ENCODE data around the gene NPTXR.
"Not testable (repeated sequence)": the region's sequence is repeated elsewhere in the genome, so short reads cannot be mapped to it uniquely, and the experiment has no call there.

The NPTXR gene

DNA sequence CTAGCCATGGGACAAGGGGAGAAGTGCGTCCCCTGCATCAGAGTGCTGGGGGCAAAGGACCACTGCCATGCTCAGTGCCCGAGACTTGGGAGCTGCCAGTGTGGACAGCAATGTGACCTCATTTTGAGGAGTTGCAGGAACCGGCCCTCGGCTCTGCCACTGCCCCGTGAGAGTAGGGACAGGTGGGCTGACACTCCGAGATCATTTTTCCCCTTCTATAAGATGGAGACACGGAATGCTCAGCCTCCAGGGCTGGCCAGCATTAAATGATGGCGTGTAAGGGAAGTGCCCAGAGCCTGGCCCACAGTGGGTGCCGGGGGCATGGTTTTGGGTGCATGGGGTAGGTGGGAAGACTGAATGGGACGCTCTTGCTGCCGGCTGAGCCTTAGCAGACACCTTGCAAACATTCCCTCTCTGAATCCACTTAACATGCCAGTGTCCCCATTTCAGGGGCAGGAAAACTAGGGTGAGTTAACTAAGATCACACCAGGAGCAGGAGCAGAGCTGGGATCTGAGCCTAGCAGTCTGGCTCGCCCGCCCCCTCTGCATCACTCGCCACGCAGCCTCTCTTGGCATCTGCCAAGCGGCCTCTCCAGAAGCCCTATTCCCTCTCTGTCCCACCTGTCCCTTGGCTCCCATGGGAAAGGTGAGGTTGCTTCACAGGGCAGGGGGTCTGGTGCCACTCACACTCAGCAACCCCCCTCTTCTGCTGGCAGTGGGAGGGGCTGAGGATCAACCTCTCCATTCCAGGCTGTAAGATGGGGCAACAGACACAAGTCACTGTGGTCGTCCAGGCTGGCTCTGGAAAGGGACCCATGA lies 13.6 kb downstream of the NPTXR start:
- DNase-seq, result no peak

DNA sequence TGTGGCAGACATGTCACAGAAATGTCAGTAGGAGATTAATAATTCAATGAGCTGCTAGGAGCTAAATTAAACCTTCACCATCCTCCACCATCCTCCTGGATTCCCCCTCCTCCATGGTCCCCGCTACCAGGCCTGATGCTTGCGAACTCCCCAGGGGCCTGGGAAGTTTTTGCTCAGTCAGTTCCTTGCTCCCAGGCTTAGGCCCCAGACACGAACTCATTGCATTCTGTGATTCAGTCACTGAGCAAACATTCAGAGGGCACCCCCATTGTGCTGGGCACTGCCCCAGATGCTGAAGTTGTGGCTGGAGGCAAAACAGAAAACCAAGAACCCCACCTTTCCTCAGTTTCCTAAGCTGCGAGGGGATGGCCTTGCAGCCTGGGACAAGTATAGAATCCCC lies 14.3 kb downstream of the NPTXR start:
- no peak for DNase-seq

DNA sequence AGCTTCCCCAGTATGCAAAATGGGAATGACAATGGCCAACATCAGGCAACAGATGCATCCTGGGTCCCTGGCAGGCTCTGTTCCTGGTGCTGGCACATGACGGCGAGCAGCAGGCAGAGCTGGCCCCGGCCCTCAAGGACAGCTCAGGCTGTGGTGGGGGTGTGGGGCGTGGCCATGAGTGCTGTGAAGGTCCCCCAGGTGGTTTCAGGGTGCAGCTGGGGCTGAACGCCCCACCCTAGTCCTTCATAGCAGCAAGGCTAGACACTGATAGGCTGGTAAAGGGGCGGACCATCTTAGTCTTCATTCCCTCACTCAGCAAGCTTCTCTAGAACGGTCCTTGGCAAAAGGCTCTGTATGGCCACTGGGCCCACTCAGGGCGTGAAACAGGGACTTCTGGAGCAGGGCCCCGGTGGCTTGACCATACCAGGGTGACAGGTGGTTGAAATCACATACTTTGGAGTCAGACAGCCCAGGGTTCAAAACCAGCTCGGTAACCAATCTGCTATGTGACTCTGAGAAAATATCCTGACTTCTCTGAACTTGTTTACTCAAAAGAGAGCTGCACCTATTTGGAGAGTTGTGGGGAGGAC lies 15.1 kb downstream of the NPTXR start:
- no peak for DNase-seq

DNA sequence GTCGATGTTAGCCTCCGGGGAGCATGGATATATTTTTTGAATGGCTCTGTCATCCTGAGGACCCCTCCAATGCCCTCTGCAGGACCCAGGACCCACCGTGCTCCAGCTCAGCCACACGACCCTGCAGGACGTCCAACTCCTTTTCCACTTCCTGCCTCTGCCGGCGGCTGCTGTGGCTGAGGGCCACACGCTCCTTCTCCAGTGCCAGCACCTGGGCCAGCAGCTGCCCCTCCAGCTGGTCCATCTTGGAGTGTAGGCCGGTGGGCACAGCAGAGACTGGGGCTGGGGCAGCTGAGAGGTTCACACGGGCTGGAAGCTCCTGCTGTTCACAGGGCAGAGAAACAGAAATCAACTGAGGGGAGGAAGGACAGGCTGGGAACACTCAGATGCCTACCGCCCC lies 15.6 kb downstream of the NPTXR start:
- no peak for DNase-seq

DNA sequence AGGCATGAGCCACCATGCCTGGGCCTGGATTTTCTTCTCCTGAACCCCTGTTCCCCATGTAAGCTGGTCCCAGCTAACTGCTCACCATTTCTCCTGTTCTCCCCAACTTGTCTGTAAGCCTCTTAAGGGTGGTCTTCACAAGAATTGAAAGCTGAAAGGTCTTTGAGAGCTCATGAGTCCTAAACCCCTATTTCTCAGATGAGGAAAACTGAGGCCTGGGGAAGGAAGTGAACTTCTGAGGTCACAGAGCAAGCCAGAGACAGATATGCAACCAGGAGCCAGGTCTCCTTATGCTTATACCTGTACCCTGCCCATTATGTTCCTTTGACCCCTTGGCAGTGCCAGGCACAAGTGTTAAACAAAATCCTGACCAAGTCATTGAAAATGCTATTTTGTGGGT lies 16.3 kb downstream of the NPTXR start:
- DNase-seq, result no peak

DNA sequence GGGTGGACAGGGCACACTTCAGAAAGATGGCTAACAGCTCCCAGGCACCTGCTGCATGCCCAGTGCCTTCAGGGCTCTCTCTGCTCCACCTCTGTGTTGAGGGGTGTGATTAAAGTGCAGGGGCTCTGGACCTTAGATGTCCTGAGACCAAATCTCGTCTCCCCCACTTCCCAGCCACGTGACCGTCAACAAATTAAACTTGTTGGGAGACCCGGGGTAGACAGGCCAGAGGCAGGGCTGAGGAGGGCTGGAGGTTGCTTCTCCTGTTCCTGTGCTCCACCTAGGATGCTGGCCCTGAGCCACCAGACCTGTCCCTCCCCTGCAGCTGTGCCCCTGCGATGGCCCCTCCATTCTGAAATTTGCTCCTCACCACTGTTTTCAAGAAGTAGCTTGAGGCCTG lies 17.0 kb downstream of the NPTXR start:
- no peak for DNase-seq

DNA sequence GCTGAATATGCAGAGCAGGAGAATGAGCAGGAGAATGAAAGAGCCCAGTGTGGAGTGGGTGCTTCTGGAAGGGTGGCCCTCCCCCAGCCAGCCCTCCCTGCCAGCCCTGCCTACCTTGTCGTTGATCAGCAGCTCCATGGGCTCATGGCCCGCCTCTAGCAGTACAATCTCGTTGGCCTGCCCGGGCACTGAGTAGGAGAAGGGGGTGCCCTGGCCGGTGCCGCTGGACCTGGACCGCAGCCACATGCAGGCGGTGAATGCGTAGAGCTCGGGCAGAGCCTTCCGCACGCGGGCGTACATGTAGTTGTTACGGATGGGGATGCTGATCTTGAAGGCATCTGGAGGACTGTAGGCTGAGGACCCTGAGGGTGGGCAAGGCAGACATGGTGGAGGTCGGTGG lies 17.4 kb downstream of the NPTXR start:
- no peak for DNase-seq

DNA sequence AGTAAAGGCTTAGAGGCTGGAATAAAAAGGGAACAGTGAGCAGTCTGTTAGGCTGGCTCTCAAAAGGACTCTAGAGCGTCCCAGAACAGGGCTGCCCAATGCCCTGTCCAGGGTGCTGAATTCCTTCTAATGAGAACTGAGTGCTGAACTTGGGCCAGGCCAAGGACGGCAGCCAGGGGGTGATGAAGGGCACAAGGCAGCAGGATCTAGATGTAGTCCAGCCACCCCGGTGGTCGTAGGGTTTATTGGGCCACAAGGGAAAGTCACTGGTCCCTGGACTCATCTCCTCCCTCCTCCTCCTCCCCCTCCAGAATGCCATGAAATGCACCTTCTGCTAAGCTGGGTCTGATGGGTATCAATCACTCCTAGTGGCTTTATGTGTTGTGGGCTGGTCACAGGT lies 19.2 kb downstream of the NPTXR start:
- no peak for DNase-seq

DNA sequence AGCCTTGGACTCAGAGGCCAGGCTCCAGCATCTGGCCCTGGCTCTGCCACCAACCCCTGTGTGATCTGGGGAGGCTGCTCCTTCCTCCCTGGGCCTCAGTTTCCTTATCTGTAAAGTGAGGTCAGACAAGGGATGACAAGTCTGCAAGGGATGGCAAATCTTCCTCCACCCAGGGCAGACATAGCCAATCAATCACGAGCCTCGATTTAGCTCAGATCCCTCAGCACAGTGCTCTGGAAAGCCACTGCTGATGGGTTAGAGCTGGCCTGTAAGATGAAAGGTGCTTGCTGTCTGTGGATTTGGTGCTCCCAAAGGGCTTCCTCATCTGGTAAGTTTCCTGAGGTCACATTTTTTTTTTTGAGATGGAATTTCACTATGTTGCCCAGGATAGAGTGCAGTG lies 20.2 kb downstream of the NPTXR start:
- no peak for DNase-seq

DNA sequence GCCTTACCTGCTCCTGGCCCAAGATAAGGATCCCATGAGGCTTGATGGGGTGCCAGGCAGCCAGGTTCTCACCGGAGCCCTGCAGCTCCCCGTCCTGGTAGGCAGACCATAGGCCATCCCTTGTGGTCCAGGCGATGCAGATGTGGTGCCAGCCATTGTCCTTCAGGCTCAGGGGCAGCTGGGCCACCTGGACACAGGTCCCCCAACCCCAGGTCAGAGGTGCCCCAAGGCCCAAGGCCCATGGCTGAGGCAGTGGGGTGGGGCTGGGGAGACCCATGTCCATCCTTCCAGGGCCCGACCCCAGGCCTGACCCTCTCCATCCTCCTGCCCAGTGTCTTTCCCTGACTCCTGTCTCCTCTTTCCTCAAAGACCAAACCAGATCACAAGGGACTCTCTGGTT lies 20.8 kb downstream of the NPTXR start:
- no peak for DNase-seq

DNA sequence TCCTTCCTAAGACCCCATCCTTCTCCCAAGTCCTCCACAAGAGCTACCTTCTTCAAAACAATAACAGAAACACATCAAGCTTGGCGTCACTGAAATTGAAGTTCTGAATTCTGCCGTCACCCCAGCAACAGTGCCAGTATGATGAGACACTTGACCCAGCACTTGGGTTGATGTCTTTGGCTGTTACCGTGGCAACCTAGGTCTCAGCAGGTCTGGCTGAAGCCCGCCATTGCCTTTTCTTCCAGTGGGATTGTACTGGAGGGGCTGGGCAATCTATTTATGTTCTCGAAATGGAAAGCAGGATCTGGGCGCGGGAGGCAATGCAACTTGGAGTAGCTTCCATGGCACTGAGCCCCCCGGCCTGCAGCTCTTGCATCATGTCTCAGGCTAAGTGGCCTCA lies 23.8 kb downstream of the NPTXR start:
- peak; percentile 63 for DNase-seq

DNA sequence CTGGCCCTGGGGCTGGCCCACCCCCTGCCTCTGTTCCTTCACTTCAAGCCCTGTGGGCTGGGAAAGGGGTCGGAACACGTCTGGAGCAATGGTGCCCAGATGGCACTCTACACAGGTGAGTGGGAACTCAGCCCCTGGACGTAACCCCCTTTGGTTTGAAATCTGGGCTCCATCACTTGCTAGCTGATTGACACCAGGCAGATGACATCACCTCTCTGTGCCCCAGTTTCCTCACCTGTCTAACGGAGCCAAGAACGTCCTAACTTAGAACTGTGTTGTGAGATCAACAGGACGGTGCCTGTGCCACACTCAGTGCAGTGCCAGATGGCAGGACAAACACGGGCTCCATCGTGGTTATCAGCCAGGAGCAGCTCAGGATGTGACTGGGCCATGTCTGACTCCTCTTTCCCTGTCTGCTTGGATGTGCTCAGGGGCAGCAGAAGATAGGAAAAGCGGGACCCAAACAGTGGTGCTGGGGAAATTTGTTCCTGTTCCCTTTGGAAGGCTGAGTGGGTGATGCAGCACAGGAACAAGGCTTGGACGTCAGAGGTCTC lies 24.4 kb downstream of the NPTXR start:
- no peak for DNase-seq

DNA sequence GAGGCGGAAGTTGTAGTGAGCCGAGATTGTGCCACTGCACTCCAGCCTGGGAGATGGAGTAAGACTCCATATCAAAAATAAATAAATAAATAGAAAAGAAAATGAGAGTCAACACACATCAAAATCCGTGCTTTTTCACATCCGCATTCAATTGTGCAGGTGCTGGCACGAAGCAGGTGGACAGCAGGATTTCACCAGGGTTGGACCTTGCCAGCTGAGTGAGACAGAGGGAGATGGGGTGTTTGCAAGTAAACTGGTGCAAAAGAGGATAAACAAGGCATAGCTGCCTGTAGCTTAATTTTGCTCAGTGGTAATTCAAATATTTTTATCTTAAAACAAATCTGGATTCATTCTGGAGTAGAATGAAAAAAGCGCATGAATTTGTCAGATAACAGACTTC lies 26.6 kb downstream of the NPTXR start:
- DNase-seq, result no peak

DNA sequence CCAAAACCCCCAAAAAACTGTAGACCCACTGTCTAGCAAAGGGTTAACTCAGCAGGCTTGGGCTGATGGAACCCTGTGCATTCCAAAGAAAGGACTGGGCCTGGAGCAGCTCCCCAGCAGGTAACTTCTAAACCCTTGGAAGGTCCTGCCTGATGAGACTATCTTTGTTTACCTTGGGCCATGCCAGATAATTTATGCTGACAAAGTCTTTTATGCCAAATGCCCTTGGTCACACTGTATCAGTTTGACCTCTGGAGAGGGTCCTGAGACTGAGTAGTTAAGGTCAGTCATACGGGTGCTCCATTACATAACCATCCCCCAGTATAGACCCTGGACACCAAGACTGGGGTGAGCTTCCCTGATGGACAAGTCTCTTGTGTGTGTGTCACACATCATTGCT lies 28.0 kb downstream of the NPTXR start:
- DNase-seq, result no peak

DNA sequence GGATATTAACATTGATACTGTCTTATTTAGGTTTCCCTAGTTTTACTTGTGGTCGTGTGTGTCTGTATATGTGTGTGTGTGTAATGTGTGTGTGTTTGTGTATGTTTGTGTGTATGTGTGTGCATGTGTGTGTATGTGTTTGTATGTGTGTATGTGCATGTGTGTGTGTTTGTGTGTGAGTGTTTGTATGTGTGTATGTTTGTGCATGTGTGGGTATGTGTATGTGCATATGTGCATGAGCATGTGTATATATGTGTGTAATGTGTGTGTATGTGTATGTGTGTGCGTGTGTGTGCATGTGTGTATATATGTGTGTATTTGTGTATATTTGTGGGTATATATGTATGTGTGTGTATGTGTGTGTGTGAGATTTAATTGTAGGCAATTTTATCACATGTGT lies 32.6 kb downstream of the NPTXR start:
- DNase-seq, result no peak

DNA sequence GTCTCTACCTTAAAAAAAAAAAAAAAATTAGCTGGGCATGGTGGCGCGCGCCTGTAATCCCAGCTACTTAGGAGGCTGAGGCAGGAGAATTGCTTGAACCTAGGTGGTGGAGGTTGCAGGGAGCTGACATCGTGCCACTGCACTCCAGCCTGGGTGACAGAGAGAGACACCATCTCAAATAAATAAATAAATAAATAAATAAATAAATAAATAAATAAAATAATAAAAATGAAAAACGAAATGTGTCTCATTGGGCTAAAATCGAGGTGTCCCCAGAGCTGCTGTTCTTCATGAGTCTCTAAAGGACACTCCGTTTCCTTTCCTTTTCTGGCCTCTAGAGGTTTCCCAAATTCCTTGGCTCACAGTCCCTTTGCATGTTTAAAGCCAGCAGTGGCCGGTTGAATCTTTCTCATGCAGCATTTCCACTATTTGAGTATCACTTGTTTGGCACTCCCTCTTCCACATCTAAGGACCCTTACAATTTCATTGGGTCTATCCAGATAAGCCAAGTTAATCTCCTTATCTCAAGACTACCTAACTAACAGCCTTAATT lies 38.7 kb downstream of the NPTXR start:
- not testable (repeated sequence) for DNase-seq

DNA sequence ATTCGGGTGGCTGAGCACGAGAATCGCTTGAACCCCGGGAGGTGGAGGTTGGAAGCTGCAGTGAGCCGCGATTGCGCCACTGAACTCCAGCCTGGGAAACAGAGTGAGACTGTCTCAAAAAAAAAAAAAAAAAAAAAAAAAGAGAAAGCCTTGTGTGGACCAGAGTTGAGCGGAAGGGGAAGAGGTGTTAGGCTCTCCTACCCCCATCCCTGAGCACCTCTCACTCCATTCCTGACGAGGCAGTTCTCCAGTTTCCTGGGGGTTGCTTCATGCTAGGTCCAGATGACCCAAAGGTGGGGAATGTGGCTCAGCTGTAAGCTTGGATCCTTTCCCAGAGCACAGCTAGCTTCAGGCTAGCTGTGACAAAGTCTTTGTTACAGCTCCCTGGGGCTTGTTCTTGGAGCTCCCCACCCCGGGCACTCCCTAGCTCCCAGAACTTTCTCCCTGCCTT lies 41.1 kb downstream of the NPTXR start:
- no peak for DNase-seq

DNA sequence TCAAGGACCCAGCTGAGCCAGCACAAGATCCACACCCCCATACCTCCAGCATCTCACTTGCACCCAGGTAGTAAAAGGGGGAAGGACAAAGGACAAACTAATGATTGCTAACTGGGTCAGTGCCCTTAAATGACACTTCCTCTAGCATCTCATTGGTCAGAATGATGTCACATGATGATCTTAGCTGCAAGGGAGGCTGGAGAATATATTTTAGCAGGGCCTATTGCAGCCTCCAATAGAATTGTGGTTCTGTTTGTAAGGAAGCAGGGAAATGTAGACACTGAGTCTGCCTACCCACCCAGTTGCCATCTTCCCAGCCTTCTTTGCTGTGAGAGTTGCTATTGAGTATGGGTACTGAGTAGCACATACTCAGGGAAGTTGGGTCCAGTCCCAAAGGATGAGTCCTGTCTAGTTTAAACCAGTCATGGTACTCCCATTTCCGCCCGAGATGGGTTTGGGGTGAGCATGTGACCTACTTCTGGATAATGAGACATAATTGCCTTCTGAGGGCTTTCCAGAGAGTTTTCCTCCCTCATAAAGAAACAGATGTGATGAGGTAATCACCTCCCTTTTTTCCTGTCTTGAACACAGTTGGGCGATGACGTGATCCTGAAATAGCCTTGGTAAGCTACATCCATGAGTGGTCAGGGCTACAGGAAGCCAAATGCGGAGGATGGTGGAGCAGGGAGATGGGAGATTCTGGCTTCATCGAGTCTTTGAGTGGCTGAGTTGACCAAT lies 44.4 kb downstream of the NPTXR start:
- DNase-seq, result no peak

DNA sequence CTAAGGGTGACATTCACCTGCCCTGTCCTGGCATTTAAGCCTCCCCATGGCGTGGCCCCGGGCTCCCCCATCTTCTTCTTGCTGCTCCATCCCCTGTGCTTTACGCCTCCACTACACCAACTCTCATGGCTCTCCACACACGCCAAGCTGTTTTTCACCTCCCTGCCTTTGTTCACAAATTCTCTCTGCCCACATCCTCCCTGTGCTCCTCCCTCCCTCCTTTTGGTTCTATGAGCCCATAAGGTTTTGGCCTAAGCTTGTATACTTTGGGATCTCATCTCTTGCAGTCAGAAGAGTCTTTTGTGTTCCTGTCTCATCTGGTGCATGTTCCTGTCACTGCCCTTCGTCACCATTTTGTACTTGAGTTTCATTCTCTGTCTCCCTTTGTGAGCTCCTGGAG lies 45.3 kb downstream of the NPTXR start:
- DNase-seq, result no peak

DNA sequence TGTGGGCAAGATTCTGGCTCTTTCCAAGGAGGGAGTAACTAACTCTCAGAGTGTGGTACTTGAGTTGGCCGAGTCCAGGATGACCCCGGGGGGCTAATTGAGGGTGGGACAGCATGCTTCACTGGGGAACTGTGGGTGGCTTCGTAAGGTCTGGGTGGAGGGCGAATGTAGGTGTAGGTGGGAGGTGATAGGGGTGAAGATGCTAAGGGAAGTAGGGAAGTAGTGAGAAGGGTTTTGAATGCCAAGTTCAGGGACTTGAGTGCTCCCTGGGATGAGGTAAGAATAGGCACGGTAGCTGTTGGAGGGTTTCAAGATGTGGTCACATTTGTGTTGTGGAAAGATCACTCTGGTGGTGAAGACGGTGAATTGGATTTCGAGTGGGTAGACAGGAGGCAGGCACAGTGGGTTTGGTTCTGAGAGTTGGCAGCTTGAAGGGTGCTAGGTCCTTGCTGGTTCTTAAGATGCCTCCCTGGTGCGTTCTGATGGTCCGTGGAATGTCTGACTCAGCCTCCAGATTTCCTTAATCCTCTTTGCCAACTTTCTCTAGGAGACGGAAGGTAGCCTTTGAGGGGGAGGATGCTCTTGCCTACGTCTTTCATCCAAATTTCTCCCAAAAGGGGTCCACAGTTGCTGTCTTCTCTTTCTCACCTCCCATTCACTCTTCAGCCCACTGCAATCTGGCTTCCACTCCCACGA lies 47.4 kb downstream of the NPTXR start:
- no peak for DNase-seq

DNA sequence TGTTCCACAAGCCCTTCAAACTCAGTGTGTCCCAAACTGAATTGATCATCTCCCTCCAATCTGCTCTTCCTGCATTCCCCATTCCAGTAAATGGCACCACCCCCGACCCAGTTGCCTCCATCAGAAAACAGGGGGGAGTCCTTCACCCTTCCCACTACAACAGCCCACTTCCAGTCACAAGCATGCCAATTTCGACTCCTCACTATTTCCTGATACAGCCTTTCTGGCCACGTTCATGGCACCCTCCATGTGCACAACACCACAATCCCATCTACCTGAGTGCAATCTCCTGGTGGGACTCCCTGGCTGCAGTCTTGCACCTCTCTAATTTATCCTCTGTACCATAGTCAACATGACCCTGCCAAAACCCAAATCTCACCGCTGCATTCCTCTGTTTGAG lies 48.3 kb downstream of the NPTXR start:
- no peak for DNase-seq

DNA sequence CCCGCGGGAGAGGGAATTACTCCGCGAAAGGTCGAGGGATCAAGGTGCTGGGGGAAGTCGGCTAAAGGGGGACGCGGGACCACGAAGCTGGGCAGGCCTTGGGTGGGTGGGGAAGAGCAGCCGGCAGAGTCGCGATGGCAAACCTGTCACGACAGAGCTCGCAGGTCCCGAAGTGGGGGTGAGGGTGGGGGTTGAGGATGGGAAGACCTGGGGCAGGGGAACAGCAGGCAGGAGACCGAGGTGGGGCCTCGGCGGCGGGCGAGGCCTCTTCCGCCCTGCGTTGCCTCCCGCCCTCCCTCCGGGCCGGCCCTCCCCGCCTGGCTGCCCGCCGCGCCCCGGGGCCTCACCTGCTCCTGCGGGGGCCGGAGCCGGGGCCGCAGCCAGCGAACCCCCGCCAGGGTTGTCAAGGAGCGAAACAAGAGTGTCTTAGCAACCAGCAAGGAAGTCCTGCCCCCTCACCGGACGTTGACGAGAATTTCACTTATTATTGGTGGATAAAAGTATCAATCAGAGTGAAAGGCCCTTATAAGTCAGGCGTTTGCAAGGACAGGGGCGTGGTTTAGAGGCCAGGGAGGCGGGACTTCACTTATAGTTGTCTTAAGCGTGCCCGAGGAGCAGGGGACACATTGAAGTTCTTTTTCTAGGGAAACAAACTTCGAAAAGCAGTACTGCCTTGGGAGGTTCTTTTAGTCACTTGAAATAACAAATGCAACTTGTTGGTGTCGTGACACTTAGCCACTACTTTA lies 49.9 kb downstream of the NPTXR start, which contains the start of gene DNAL4:
Gene DNAL4 (minus strand): TSS at position 423 of the 746 bp plus-strand sequence. CDS start 11,412 bp downstream, outside the sequence.
- DNase-seq, result peak; percentile 92

All from NCI-H2227 treated with DMSO at 0.1 percent for 48 hours (cell line).